SK-N-SH (cell line): ENCODE results near the gene COL15A1.

Experiments
- CTCF ChIP-seq: fragments of 200-600 bp; sonication (generic); IDR thresholded peaks from 2 replicates; pipeline ENCODE4 v1.6.1; 2017; ENCODE audit warnings: antibody characterized with exemption, mild to moderate bottlenecking, moderate library complexity
- EP300 ChIP-seq, 2 experiments: IDR thresholded peaks; 2 replicates each; pipeline versions ENCODE4 v1.4.0 to v1.6.1; 2012; ENCODE audit warnings: borderline replicate concordance in 1 of 2, low read depth in 1 of 2, low read length in 1 of 2
- FOXJ3 ChIP-seq: sonication (generic); formaldehyde crosslinking; IDR thresholded peaks from 2 replicates; pipeline ENCODE4 v1.5.1; 2020; ENCODE audit warnings: mild to moderate bottlenecking, missing genetic modification reagents
- NFIC ChIP-seq: IDR thresholded peaks from 2 replicates; pipeline ENCODE4 v1.4.0; 2012; ENCODE audit warnings: borderline replicate concordance
- POLR2AphosphoS5 ChIP-seq: IDR thresholded peaks from 2 replicates; pipeline ENCODE4 v1.6.1; 2012; ENCODE audit warnings: low read depth, low read length
- RXRA ChIP-seq: IDR thresholded peaks from 2 replicates; pipeline ENCODE4 v1.4.0; 2012; ENCODE audit warnings: low read depth, mild to moderate bottlenecking, borderline replicate concordance

GRCh38 chr9:98900244-98900643 lies 43.5 kb upstream of the COL15A1 start:
- TF ChIP-seq CTCF: no peak
- TF ChIP-seq POLR2AphosphoS5: no peak
- TF ChIP-seq FOXJ3: no peak
- TF ChIP-seq NFIC: no peak
- no peak for TF ChIP-seq EP300 (IDR thresholded peaks at IDR 0.05; ENCODE audit: borderline replicate concordance in 1 of 2, low read depth in 1 of 2, low read length in 1 of 2)
- no peak for TF ChIP-seq RXRA
